Stimulated activated CD8-positive, alpha-beta memory T cell treated with anti-CD3 and anti-CD28 coated beads, Interleukin-2, amount 100 ng/mL, for 48 hours (primary cell): ENCODE data around the gene ZNF385B.

Source experiments
- DNase-seq, 2 donors: peaks; one replicate each; pipeline ENCODE4 v3.0.0-alpha.2; 2020; ENCODE audit warnings: low read depth in 2 of 2

Gene ZNF385B

GRCh38 chr2:179592167-179592936 is 269.1 kb downstream of the ZNF385B start:
- DNase-seq = no peak

DNA sequence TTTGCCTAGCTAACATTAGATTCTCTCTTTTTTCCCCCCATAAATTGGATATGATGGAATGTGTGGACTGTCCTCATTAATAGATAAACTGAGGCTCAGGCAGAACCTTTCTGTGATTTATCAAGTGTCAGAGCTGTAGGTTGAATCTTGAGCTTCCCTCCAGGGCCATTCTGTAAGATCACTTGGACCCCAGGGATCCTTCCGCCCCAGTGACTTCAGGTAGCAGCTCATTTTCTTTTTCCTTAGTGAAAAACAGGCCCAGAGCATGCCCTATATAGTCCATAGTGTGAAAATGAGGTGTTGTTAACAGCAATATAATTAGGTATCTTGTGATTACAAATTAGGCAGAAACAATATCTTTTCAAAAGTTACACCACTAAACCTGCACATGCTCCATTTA is 269.7 kb downstream of the ZNF385B start:
- DNase-seq = no peak

DNA sequence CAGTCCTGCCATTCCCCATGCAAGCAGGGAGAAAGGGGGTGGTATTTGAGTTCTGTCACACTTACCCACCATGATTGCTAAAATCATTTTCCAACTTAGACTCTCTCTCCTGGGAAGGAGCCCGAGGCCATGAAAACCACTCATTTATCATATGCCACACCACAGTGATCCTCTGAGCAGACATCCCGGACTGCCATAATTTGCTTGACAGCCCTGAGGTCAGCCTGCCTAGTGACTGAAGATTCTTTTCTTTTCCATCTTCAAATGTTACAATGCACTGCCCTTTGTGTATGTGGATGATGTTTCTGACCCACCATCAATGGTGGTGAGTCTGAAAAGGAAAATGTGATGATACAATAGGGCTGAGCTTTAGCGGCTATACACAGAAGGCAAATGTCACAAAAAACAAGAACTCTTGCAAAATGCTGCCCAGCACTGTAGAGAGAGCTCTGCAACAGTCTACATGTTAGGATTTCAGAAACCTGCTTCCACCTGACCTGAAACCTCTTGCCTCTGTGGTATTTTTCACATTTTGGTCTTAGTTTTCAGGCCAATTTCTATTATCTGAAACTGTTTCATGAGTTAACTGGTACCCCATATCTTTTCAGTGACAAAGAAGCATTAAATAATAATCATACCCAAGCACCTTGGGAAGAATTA is 272.8 kb downstream of the ZNF385B start:
- no peak for DNase-seq

DNA sequence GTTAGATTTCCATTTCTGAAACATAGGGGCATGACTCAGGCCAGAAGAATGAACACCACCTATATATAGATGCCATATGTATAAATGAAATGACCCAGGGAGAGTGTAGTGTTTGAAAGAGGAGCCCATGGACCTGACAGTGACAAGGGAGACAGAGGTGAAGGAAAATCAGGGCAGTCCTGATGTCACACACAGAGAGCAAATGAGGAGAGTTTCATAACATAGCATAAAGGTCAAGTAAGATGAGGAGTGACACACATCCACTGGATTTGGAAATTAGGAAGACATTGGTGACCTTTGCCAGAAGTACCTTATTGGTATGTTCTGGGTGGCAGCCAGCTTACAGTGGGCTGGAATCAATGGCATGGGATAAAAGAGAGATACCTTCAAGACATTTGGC is 276.7 kb downstream of the ZNF385B start:
- no peak for DNase-seq

- no peak for DNase-seq
Measured at GRCh38 chr2:179581605-179582004, 279.8 kb downstream of the ZNF385B start.

- no peak for DNase-seq
Measured at GRCh38 chr2:179580378-179581146, 280.9 kb downstream of the ZNF385B start.

DNA sequence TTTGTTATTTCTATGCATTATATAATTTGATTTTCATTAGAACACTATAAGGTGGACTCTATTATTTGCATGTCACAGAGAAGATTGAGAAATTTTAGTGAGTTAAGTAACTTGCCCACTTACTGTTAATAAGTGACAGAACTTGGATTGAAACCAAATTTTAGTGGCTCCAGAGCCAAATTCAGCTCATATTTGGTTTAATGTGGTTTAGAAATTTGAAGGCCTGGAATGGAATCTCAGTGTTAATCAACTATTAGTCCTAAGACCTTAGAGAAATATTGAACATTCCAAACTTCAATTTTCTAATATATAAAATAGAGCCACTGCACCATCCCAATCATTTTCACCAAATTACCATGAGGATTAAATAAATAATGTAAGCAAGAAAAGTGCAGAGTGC is 281.6 kb downstream of the ZNF385B start:
- DNase-seq = no peak

DNA sequence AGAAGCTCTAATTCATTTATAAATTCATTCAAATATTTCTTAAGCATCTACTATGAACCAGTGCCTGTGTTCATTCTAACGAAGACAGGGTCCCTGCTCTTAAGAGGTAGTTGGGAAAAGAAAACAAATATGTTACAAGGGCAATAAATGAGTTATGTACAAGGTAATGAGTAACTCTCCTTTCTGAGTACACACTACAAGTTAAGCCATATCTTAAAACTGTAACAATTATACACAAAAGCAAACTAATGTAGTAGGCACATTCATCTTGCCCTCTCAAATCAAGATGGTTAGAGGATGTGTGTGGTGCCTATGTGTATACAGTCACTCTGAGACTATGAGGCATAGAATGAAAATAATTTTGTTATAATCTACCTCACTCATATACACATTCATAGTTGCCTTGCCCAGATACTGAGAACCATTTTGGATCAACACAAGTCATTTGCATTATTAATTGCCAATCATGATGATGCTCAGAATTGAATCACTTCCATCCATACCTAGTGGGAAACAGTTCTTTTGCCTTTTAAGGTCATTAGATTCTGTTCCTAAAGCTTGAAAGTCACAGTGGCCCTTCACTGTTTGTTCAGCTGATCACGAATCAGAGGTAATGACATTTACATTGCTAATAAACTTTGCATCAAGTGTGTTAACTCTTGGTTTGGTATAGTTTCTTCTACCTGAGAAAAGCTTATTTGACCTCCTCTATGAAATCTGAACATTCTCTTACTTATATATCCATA is 283.1 kb downstream of the ZNF385B start:
- no peak for DNase-seq

- no peak for DNase-seq
Measured at GRCh38 chr2:179574061-179574519, 287.3 kb downstream of the ZNF385B start.

GRCh38 chr2:179572544-179572943 is 288.9 kb downstream of the ZNF385B start:
- DNase-seq = no peak

GRCh38 chr2:179571721-179572120 is 289.7 kb downstream of the ZNF385B start:
- no peak for DNase-seq

- no peak for DNase-seq
Measured at GRCh38 chr2:179571252-179571651, 290.2 kb downstream of the ZNF385B start.

DNA sequence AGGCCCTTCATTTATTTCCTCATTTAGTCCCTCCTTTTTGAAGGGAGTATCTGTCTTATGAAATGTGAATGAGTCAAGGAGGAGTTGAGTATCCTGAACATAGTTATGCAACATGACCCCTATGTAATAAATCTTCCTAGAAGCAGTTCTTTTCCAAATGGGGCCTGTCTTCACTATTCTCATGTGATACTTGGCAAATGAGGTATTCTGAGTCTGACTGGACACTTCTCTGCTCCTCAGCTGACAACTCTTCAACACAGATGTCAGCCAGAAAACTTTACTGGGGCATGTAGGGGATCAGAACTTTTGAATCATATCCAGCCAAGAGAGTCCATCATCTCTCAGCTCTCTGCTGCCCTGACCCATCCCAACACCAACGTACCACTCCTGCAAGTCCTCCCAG is 291.6 kb downstream of the ZNF385B start:
- DNase-seq = no peak

DNA sequence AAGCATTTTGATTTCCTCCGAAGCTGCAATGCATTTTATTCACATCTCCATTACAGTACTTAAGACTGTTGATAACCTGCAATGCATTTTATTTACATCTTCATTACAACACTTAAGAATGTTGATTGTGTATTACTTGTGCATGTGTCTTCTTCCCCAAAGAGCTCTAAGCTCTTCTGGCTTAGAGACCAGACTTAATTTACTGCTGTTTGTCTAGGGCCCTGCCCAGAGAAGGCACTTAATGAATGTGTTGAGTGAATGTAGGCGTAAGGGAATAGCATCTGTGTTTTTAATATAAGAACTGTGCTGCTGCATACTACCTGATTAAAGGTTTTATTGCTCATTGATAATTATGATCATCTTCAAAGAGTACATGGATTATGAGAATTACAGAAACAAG is 295.6 kb downstream of the ZNF385B start:
- no peak for DNase-seq

GRCh38 chr2:179562330-179562885 is 299.0 kb downstream of the ZNF385B start:
- DNase-seq = no peak

DNA sequence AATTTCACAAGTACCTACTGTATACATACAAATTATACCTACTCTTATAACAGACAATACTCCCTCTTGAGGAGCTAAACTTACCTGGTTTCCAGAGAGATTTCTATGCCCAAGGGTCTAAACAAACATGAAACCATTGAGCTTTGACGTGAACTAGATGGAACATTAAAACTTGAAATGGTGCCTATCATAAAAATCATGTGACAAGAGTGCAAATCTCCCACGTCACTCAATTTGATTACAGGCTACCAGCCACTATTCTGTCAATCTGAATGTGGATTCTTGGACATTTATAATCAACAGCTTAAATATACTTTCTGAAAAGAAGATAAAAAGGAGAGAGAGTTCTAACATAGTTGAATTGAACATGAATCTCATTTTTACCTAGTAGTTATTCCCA is 299.7 kb downstream of the ZNF385B start:
- no peak for DNase-seq

- DNase-seq = no peak
Measured at GRCh38 chr2:179560257-179560735, 301.1 kb downstream of the ZNF385B start.

DNA sequence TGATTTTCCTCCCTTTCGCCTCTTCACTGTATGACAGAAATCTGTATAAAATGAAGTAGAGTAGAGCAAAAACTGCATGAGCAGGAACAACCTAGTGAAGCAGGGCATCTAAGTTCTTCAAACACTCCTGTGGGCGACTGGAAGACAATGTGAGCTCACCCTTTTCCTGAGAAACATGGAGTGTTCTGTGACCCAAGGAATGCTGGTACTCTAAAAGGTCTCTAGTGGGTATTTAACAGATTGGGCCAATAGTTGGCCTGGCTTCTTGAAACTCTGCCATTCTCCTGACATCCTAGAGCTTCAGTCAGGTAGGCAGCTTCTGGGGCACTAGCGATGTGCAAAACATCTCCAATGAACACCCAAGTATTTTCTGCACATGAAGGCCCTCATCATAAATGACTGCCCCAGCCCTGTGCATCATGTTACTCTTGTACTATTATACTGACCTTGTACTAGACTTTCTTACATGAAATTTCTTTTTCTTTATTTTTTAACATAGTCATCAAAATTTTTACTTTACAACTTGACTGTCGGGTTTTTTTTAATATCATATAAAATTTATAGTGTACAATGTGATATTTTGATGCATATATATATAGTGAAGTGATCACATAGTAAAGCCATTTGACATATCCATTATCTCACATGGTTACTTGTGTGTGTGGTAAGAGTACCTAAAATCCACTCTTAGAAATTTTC is 302.2 kb downstream of the ZNF385B start:
- DNase-seq = no peak

DNA sequence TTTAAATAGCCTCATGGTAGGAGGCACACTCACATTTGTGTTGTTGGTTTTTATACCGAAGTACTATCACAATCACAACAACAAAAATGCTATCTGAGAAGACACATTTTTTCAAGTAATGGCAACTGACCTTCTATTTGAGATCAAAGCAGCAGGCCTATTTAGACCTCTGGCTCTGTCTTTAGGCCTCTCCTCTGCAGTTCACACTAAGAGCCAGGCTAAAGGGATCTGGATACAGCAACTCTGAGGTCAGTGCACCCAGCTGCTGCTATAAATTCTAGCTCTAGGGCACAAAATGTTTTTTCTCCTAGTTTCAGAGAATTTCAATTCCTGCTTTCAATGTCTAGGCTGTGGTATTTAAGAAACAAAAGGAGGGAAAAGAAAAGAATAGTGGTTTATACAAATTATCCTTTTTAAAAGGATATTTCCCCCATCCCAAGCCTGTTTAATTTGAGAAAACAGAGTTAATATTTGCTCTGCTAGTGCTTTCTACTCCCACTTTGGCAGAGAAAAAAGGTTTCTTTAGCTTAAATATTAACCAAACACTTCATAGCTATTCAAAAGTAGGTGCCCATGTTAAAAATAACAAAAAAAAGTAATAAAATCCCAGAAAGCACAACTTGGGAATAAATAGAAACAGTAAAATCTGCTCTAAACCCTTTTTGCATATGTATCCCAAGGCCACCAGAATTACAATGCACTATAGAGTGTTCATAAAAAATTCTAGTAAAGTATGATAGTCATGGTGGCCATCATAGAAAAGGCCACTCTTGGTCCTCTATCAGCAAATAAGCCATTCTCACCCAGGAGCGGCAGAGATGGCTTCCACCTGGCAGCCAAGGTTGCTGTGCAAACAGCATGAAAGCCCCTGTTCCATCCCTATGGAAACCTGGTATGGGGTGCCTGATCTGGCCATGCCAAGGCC is 303.1 kb downstream of the ZNF385B start:
- no peak for DNase-seq

GRCh38 chr2:179556425-179556824 is 305.0 kb downstream of the ZNF385B start:
- DNase-seq = no peak
